Cardiac fibroblast (primary cell): ENCODE data around the gene MBD3L5.
A peak's percentile ranks its signal among the peaks of the same experiment; 100 is the strongest.
"Not testable (repeated sequence)": the region's sequence is repeated elsewhere in the genome, so short reads cannot be mapped to it uniquely, and the experiment has no call there.

ENCODE experiments used
- DNase-seq, 2 donors: peaks; one replicate each; pipeline versions ENCODE4 v3.0.0 to v3.0.0-alpha.2; 2010; ENCODE audit warnings: low read depth in 2 of 2
- H3K4me3 ChIP-seq, 2 donors: replicated peaks in 1 of 2; 1 replicate in 1 of 2; 2 replicates in 1 of 2; pipeline ENCODE4 v1.5.1; 2011; ENCODE audit warnings: low read depth in 2 of 2, low read length in 2 of 2, mild to moderate bottlenecking in 2 of 2, moderate library complexity in 1 of 2
- CTCF ChIP-seq: IDR thresholded peaks from one replicate; pipeline ENCODE4 v1.5.1; 2011; ENCODE audit warnings: low read depth, mild to moderate bottlenecking, low read length, inconsistent platforms

Gene MBD3L5

GRCh38 chr19:7030278-7030677 is at the start of gene MBD3L5:
TSS of gene MBD3L5 (plus strand) at chr19:7030578. CDS start at chr19:7030612, 34 bp downstream.
- not testable (repeated sequence) for DNase-seq, H3K4me3 ChIP-seq

GRCh38 chr19:6983448-6983847 is 46.9 kb upstream of the MBD3L5 start:
- DNase-seq = no peak
- no peak overlapping the region for H3K4me3 ChIP-seq
- TF ChIP-seq CTCF = no peak

GRCh38 chr19:6987850-6988249 is 42.5 kb upstream of the MBD3L5 start:
- TF ChIP-seq CTCF = no peak
- DNase-seq = no peak
- H3K4me3 ChIP-seq = no peak overlapping the region

GRCh38 chr19:6988257-6988656 is 42.1 kb upstream of the MBD3L5 start:
- no peak for TF ChIP-seq CTCF
- DNase-seq = no peak
- H3K4me3 ChIP-seq = no peak overlapping the region

- no peak for DNase-seq
- no peak overlapping the region for H3K4me3 ChIP-seq
- TF ChIP-seq CTCF = no peak
Observed at GRCh38 chr19:6995054-6995453, 35.3 kb upstream of the MBD3L5 start.

- TF ChIP-seq CTCF = no peak
- H3K4me3 ChIP-seq = no peak overlapping the region
Observed at GRCh38 chr19:6996810-6997209, 33.6 kb upstream of the MBD3L5 start.

GRCh38 chr19:6997679-6998445 is 32.5 kb upstream of the MBD3L5 start:
- DNase-seq = peak in 1 of 2 donors; percentile 45
- no peak overlapping the region for H3K4me3 ChIP-seq
- TF ChIP-seq CTCF = no peak

More at GRCh38 chr19:6996810-6997209, 33.6 kb upstream of the MBD3L5 start:
- no peak for DNase-seq
